IPS DF 6.9 (cell line): ENCODE measurements around the gene DNAJB13.

Experiments
- DNase-seq: peaks from one replicate; pipeline ENCODE4 v3.0.0-alpha.2; 2013; ENCODE audit warnings: low read depth, low spot score
- H3K27ac ChIP-seq: one replicate; pipeline ENCODE4 v1.5.1; 2013; ENCODE audit warnings: low read length, control low read depth
- H3K27me3 ChIP-seq: 2 replicates; pipeline ENCODE4 v1.6.1; 2013; ENCODE audit warnings: mild to moderate bottlenecking, low read length; ENCODE audit not compliant: control insufficient read depth, insufficient read depth
- H3K36me3 ChIP-seq: 2 replicates; pipeline ENCODE4 v1.6.1; 2013; ENCODE audit warnings: low read length; ENCODE audit not compliant: control insufficient read depth, insufficient read depth
- H3K4me1 ChIP-seq: 2 replicates; pipeline ENCODE4 v1.6.1; 2013; ENCODE audit warnings: low read length; ENCODE audit not compliant: control insufficient read depth, insufficient read depth
- H3K4me3 ChIP-seq: 2 replicates; pipeline ENCODE4 v1.5.1; 2013; ENCODE audit warnings: mild to moderate bottlenecking, low read length
- H3K9me3 ChIP-seq: 2 replicates; pipeline ENCODE4 v1.6.1; 2013; ENCODE audit warnings: low read length, inconsistent platforms; ENCODE audit not compliant: control insufficient read depth, insufficient read depth
- WGBS: extraction: QIAGEN DNeasy Blood & Tissue Kit; methylation state at CpG from one replicate; pipeline ENCODE4 v1.1.7; 2013; ENCODE audit warnings: mixed read lengths, missing lambda C conversion rate; ENCODE audit not compliant: insufficient read length, insufficient coverage; 5-methylcytosine and 5-hydroxymethylcytosine counted together

The DNAJB13 gene

GRCh38 chr11:73949912-73950311, 914 bp upstream of the DNAJB13 start:
- WGBS: no CpG with 5 or more reads among the region's 5 CpGs
- DNase-seq: no peak
- H3K36me3 ChIP-seq: no peaks in the 10 kb centered on the region
- H3K9me3 ChIP-seq: no peaks in the 10 kb centered on the region
- H3K4me3 ChIP-seq: no peak overlapping the region
- H3K4me1 ChIP-seq: no peaks in the 10 kb centered on the region
- H3K27me3 ChIP-seq: no peaks in the 10 kb centered on the region
- H3K27ac ChIP-seq: no peak overlapping the region

- DNase-seq: no peak
Observed at GRCh38 chr11:73951797-73952196, 971 bp downstream of the DNAJB13 start.

GRCh38 chr11:73956876-73957653, 6.2 kb downstream of the DNAJB13 start:
- no CpG with 5 or more reads among the region's 29 CpGs for WGBS
- no peak for DNase-seq
- no peaks in the 10 kb centered on the region for H3K4me1 ChIP-seq

More at GRCh38 chr11:73951797-73952196, 971 bp downstream of the DNAJB13 start:
- Histone ChIP-seq H3K36me3 (no peaks in the 10 kb centered on the region), H3K9me3 (no peaks in the 10 kb centered on the region), H3K27me3 (no peaks in the 10 kb centered on the region), H3K27ac (no peak overlapping the region), H3K4me3 (no peak overlapping the region), H3K4me1 (no peaks in the 10 kb centered on the region)
- no CpG with 5 or more reads among the region's 7 CpGs for WGBS

GRCh38 chr11:73957654-73958361, 7.0 kb downstream of the DNAJB13 start:
- no peak overlapping the region for H3K4me3 ChIP-seq
- WGBS: no CpG with 5 or more reads among the region's 25 CpGs
- DNase-seq: no peak
- H3K27me3 ChIP-seq: no peaks in the 10 kb centered on the region
- H3K4me1 ChIP-seq: no peaks in the 10 kb centered on the region
- no peak overlapping the region for H3K27ac ChIP-seq
- H3K36me3 ChIP-seq: no peaks in the 10 kb centered on the region
- no peaks in the 10 kb centered on the region for H3K9me3 ChIP-seq

More at GRCh38 chr11:73956876-73957653, 6.2 kb downstream of the DNAJB13 start:
- Histone ChIP-seq H3K9me3 (no peaks in the 10 kb centered on the region), H3K27ac (no peak overlapping the region), H3K4me3 (no peak overlapping the region), H3K27me3 (no peaks in the 10 kb centered on the region), H3K36me3 (no peaks in the 10 kb centered on the region)

DNA sequence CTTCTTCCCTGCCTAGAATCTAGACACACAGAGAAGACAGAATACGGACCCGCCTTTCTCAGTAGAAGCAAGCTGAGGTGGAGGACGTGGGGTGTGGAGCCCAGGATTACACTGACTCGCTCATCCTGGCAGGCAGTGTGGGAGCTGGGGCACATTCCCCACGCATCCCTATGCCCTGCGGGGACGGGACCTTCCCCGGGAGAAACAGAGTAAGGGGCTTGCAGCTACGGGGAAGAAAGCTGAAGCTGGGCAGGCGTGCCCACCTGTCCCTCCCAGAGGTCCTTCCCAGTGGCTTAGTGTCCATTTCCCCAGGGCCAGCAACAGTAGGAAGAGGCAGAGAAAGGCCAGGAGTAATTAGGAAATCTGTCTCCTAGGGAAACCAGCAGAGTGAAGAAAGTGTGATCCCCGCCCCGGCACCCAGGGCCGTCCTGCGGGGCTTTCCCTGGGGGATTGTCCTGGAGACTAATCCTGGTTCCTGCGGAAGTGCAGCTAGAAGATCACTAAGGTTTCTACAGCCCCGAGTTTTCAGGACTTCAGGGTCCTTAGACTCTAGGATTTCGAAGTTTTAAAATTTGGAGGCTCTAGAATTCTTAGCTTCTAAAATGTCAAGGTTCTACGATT, 7.8 kb downstream of the DNAJB13 start:
- no peaks in the 10 kb centered on the region for H3K36me3 ChIP-seq
- H3K27me3 ChIP-seq: no peaks in the 10 kb centered on the region
- H3K4me3 ChIP-seq: no peak overlapping the region
- no peak overlapping the region for H3K27ac ChIP-seq
- no peak for DNase-seq
- H3K9me3 ChIP-seq: no peaks in the 10 kb centered on the region
- no CpG with 5 or more reads among the region's 18 CpGs for WGBS
- H3K4me1 ChIP-seq: no peaks in the 10 kb centered on the region

GRCh38 chr11:73961321-73961720, 10.5 kb downstream of the DNAJB13 start:
- WGBS: no CpG with 5 or more reads among the region's 4 CpGs
- Histone ChIP-seq H3K9me3 (no peaks in the 10 kb centered on the region), H3K4me3 (no peak overlapping the region), H3K27me3 (no peaks in the 10 kb centered on the region), H3K27ac (no peak overlapping the region), H3K36me3 (no peaks in the 10 kb centered on the region), H3K4me1 (peaks cover 2% of the 10 kb centered on the region; the same call in 1 of the 2 replicates)
- no peak for DNase-seq

DNA sequence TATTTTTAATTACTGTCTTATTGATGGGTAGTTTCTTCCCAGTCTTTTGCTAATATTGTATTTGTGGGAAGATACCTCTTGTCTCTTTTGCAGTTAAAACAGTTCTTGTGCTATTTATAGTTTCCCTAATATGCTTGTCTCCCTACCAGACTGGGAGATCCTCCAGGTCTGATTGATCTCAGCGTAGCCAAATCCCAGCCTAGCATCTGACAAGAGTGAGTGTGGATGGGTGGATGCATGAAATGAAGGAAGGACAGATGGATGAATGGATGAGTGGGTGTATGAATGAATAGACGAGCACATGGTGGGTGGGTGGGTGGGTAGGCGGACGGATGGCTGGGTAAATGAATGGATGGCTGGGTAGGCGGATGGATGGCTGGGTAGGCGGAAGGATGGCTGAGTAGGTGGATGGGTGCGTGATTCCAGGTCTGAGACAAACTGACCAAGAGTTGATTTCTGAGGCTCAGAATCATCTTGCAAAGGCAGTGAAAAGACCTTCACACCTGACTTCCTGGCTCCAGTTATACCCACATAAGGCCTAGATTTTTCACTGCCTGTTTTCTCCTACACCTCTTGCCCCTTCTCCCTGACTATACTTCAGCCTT, 11.4 kb downstream of the DNAJB13 start:
- Histone ChIP-seq H3K27ac (no peak overlapping the region), H3K27me3 (no peaks in the 10 kb centered on the region), H3K4me1 (peaks cover 2% of the 10 kb centered on the region; the same call in 1 of the 2 replicates), H3K36me3 (no peaks in the 10 kb centered on the region), H3K4me3 (no peak overlapping the region), H3K9me3 (no peaks in the 10 kb centered on the region)
- DNase-seq: no peak
- WGBS: no CpG with 5 or more reads among the region's 7 CpGs

- no peak for DNase-seq
- Histone ChIP-seq H3K36me3 (no peaks in the 10 kb centered on the region), H3K27ac (no peak overlapping the region), H3K9me3 (no peaks in the 10 kb centered on the region), H3K4me3 (no peak overlapping the region), H3K4me1 (peaks cover 2% of the 10 kb centered on the region; the same call in 1 of the 2 replicates), H3K27me3 (no peaks in the 10 kb centered on the region)
- no CpG with 5 or more reads among the region's 8 CpGs for WGBS
Observed at GRCh38 chr11:73963861-73964260, 13.0 kb downstream of the DNAJB13 start.

GRCh38 chr11:73965076-73965763, 14.4 kb downstream of the DNAJB13 start:
- DNase-seq: no peak
- no peaks in the 10 kb centered on the region for H3K27me3 ChIP-seq
- H3K27ac ChIP-seq: no peak overlapping the region
- no peak overlapping the region for H3K4me3 ChIP-seq
- H3K36me3 ChIP-seq: no peaks in the 10 kb centered on the region
- no CpG with 5 or more reads among the region's 10 CpGs for WGBS
- H3K9me3 ChIP-seq: no peaks in the 10 kb centered on the region
- H3K4me1 ChIP-seq: peaks cover 2% of the 10 kb centered on the region; the same call in 1 of the 2 replicates

- no CpG with 5 or more reads among the region's 2 CpGs for WGBS
- Histone ChIP-seq H3K27me3 (no peaks in the 10 kb centered on the region), H3K4me3 (no peak overlapping the region), H3K9me3 (no peaks in the 10 kb centered on the region), H3K4me1 (peaks cover 2% of the 10 kb centered on the region; the same call in 1 of the 2 replicates), H3K36me3 (no peaks in the 10 kb centered on the region), H3K27ac (no peak overlapping the region)
- no peak for DNase-seq
Observed at GRCh38 chr11:73965764-73966121, 14.9 kb downstream of the DNAJB13 start.
